Central memory CD4-positive, alpha-beta T cell (primary cell): ENCODE measurements around the gene CUL2.
"Not testable (repeated sequence)": the region's sequence is repeated elsewhere in the genome, so short reads cannot be mapped to it uniquely, and the experiment has no call there.

ENCODE experiments used
- DNase-seq: peaks from one replicate; pipeline ENCODE4 v3.0.0; 2022
- total RNA-seq, 3 experiments: gene quantifications; one replicate each; lab custom pipeline; 2026; lab: John Stamatoyannopoulos, UW

The CUL2 gene
- 66.9 to 97.6 (median 97.1) reads per million in 3 experiments for total RNA-seq

DNA sequence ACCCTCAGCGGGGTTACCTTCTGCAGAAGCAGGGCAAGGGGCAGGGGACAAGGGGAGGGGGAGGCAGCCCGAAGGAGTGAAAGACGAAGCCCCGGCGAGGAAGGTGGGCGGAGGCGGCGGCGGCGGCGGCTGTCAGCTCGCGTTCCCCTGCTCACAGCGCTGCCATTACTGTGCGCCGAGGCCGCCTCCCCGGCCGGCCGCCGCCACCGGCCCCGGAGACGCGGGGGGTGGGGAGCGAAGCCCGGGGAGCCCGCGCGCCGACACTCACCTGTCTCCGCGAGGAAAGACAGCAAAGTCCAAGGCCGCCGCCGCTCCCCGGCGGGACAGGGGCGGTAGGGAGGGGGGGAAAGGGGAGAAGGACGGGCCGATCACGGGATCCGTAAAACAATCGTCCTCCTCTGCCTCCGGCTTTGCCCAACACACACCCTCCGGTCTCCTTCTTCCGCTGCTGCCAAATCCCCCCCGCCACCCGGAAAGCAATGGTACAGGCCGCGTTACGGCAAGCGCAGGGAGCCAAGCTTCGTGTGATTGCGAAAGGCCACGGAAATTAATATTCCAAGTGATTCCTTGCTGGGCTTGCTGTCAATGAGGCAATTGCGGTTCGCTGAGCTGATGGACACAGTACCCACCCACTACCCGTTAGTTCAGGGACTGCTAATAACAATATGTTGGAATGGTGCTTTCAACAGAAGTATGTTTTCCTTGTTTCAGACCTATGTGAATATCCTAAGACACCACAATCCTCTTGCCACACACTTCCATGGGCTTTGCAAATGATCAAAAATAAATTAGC lies at the start of gene CUL2:
TSS of gene CUL2 (minus strand) at position 180 of the 793 bp plus-strand sequence. CDS start 19,024 bp downstream, outside the sequence.
- DNase-seq: peak; percentile 91

DNA sequence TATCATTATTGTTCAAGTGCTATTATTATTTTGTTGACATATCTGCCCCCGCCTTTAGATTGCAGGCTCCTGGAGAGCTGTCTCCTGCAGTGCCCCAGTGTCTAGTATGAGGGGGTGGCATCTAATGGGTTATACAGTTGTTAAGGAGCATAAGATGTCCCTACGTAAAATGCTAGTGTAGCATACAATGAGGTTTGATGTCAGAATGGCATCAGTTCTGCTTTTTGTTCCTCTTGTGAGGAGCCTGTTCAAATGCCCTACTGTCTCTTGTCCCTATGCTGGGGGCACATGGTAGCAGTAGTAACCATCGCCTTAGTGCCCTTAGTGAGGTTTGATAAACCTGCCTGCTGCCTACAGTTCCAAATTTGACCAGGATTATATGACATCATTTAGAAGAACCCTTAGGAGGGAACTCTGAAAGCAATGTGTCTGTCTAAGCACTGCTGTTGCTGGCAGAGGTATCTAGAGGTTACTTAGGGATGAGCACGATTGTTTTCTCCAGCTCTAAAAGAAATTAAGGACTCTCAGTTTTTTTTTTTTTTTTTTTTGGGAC lies 46.2 kb upstream of the CUL2 start:
- no peak for DNase-seq

DNA sequence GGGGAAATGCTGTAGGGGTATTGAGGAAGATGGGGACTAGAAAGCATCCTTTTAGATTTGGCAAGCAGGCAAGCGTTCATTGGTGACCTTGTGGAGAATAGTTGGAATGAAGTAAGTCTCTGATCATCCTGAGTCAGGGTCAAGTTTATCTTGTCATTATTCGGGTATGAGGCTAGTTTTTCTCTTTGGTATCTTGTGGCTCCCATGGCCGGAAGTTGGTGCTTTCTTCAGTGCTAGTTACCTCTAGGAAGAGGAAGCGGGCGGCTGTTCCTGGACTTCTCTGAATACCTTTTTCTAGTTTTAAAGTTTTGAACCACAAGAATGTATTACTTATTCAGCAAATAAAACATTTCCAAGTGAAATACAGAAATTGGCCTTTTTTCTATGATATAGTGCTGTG lies 45.7 kb upstream of the CUL2 start:
- DNase-seq: no peak

DNA sequence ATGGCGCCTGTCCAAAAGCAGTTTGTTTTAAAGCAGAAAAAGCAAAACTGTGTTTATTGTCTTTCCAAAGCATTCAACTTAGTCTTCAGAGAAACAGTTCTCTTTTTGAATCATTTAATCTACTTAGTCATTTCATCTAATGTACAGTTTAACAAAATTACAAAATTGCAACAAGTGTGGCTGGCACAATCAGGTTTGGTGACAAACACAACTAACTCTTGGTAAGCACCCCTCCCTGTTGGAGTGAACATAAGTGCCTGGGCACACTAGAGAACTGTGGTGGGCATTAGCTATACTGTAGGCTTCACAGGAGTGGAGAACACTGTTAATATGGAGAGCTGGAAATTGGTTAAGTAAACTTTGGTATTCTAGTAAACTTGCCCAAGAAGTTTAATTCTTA lies 43.4 kb upstream of the CUL2 start:
- DNase-seq: no peak

DNA sequence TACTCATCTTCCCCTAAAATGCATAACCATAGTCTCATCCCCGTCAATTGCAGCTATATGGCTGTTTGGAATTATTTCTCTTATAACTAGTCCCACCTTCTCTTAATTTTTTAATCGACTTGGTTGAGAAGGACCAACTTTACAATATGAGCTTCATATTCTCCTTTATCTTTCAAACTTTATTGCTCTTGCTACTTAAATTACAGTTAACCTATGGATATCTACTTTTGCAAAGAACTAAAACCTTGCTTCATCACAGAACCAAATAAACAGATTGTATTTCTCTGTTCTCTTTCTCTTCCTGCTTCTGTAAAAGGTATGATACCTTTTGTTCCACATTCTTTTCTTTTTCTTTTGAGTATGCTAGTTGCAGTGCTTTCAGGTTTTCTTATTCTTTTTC lies 42.6 kb upstream of the CUL2 start:
- no peak for DNase-seq

DNA sequence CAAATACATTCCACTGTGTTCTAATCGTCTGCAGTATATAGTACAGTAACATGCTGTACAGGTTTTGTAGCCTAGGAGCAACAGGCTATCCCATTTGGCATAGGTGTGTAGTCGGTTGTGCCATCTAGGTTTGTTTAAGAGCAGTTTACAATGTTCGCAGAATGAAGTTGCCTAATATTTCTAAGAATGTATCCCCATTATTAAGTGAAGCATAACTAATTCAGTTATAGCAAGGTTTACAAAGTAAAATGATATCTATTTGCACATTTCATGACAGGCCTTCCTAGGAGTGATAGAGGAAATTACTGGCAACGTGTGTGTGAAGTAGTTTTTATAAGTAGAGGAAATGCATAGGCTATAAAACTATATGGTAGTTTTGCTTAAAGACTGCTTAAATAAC lies 40.5 kb upstream of the CUL2 start:
- DNase-seq: no peak

DNA sequence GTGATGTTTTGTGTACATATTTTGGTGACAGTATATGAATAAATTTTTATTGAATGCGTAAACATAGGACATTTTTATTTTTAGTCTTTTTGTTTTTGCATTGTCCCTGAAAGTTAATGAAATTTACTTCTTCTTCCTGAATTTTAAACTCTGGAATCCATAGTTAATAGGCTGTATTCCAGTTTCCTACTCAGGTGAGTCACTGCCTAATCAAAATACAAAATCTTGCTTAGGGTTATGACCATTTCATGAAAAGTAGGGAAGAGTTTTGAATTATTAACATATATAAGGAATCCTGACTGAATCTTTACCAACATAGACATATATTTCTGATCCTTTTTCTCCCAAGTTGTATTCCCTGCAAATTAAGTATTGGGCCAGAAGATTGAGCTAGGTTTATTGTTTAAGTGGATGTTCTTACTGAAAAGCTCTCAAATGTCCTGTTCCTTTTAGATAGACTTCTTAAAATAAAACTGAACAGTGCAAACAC lies 39.1 kb upstream of the CUL2 start:
- DNase-seq: no peak

DNA sequence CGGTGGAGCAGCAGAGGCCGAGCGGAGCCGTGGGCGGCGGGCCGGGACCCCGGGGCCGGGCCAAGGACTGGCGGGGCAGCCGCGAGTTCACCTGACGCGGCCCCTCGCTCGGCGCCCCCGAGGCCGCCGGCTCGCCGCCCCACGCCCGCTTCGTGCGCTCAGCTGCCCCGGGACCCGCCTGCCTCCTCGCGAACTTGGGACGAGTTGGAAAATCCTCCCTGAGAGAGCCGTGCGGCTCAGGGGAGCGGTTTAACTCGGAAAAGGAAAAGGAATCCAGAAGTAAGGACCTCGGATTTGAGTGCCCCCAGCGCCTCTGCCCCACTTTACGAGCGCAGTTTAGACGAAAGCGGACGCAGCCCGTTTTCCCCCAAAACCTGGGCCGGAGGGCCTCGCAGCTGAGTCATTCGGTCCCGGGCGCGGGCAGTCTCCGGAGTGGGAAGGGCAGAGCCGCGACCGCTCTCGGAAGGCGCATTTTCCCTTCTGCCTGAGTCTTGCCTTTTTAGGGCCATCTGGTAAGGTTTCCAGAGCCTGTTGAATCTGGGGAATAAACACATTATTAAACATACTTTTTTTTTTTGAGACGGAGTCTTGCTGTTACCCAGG lies 37.2 kb upstream of the CUL2 start:
- DNase-seq: peak; percentile 61

DNA sequence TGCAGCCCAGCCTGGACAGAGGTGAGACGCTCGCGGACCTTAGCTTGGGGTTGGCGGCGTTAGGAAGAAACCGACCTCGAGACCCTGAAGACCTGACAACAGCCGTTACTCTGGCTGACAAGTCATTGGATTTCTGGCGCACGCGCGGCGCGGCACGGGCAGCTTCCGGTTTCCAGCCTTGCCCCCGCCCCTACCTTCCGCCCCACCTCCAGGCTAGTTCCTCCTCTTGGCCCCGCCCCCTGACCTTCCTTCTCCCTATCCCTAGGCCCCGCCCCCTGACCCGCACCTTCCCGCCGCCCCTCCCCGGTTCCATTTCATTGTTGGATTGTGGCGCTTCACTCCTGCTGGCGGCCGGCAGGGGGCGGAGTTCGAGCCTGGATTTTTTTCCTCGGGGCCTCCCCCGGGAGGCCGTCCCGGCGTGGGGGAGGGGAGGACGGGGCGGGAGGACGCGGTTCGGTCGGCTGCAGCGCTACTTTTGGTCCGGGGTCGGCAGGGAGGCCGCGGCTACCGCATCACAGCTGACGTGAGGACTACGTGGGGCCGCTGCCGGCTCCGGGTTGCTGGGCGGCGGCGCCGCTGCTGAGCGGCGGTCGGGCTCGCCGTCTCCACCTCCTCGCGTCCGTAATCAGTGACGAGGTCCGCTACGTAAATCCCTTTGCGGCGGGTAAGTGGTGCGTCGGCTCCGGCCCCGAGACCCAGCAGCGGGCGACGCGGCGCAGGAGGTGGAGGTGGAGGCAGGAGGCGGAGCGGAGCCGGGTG lies 36.6 kb upstream of the CUL2 start, which contains the start of gene CREM:
TSS of gene CREM (plus strand) at position 317 of the 759 bp plus-strand sequence. CDS start 10,990 bp downstream, outside the sequence.
- peak; percentile 99 for DNase-seq

DNA sequence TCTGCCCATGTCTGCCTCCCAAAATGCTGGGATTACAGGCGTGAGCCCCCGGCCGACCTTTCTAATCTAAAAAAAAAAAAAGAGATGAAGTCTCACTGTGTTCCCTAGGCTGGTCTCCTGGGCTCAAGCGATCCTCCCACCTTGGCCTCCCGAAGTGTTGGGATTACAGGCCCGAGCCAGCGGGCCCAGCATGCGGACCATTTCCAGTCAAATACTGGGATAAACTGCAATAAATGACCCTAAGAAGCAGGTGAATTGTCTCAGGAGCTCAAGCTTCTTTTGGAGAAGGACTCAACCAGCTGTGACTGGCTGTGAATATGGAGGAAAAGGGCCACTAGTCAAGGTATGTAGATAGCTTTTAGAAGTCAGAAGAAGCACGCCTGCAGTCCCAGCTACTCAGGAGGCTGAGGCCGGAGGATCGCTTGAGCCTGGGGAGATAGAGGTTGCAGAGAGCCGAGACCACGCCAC lies 36.0 kb upstream of the CUL2 start:
- DNase-seq: no peak

DNA sequence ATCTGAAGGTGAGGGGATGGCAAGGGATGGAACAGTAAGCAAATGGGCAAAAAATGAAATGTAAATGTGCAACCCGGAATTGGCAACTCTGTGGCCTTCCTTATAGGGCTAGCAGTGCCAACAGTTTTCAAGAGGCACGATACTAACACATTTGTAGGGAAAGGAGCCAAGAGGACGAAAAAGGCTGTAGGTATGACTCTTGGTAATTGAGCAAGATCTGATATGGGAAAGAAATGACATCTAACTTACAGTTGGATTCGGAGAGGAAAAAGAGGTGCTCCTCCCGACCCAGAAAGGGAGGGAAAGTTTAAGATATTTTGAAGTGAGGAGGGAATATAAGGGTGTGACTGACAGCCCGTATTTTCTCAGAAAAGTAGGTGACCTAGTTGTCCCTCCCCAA lies 34.4 kb upstream of the CUL2 start:
- no peak for DNase-seq

DNA sequence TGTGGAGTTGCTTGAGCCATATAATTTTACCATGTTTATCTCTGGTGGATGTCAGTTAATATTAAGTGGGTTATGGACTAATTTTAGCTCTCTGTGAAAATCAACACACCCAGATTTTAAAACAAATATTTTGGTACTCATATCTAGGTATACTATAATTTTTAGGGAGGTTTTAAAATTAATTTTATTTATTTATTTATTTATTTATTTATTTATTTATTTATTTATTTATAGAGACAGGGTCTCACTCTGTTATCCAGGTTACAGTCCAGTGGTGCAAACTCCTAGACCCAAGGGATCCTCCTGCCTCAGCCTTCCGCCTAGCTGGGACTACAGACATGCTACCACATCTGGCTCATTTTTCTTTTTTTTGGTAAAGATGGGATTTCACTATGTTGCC lies 29.2 kb upstream of the CUL2 start:
- DNase-seq: no peak

DNA sequence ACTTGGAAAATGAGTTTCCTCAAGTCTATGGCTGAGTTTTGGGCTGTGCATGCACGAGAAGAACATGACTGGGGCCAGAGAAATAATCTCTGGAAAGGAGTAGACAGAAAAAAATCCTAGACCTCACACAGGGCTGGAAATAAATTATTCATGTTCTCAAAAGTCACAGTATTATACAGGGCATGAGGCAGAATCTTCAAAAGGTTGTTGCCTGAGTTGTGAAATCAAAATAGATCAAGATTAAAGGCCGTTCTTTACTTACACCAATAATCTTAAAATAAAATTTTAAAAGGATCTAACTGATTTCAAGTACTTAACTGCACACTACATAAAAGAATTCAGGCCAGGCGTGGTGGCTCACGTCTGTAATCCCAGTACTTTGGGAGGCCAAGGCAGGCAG lies 22.4 kb upstream of the CUL2 start:
- DNase-seq: no peak

DNA sequence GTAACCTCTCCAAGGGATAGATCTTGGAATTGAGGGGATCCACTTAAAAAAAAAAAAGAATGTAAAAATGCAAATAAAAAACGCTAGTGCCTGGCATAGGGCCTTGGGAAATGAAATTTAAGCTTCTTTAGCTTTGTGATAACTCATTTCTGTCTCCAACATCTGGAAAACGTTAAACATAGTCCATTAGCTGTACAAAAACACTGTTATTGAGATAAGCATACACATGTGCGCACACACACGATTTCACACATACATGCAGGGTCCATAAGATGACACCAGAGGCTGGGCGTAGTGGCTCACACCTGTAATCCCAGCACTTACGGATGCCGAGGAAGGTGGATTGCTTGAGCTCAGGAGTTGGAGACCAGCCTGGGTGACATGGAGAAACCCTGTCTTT lies 13.7 kb upstream of the CUL2 start:
- no peak for DNase-seq

DNA sequence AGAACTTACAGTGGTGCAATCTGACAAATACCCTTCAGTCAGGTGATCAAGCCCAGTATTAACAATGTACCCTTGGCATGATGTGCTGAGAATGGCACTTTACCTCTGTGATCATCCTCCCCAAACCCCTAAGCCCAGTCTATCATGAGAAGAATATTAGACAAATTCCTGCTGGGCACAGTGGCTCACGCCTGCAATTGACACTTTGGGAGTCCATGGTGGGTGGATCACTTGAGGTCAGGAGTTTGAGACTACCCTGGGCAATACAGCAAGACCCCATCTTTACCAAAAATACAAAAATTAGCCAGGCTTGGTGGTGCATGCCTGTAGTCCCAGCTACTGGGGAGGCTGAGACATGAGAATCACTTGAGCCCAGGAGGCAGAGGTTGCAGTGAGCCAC lies 7.4 kb upstream of the CUL2 start:
- no peak for DNase-seq

DNA sequence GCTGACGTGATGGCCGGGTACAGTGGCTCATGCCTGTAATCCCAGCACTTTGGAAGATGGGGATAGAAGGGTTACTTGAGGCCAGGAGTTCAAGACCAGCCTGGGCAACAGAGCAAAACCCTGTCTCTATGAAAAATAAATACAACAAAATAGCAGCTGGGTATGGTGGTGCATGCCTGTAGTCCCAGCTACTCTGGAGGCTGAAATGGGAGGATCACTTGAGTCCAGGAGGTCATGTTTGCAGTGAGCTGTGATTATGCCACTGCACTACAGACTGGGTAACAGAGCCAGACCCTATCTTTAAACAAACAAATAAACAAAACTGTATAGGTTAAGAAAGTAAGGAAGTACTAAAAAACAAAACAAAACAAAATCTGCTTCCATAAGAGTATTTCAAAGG lies 6.2 kb upstream of the CUL2 start:
- DNase-seq: no peak

DNA sequence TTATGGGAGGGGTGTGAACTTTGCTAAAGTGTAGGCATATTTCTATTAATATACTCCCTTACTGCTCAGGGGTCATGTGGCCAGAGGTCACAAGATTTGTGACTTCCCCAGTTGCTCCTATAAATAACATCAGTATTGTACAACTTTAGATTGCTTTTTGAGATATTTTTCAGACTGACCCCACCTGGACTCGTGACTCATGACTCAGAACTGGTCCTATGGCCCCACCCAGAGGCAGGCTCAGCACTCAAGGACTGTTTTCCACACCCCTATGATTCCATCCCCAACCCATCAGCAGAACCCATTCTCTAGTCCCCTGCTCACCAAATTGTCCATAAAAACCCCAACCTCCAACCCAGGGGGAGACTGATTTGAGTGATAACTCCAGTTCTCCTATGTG lies 2.7 kb upstream of the CUL2 start:
- DNase-seq: no peak

DNA sequence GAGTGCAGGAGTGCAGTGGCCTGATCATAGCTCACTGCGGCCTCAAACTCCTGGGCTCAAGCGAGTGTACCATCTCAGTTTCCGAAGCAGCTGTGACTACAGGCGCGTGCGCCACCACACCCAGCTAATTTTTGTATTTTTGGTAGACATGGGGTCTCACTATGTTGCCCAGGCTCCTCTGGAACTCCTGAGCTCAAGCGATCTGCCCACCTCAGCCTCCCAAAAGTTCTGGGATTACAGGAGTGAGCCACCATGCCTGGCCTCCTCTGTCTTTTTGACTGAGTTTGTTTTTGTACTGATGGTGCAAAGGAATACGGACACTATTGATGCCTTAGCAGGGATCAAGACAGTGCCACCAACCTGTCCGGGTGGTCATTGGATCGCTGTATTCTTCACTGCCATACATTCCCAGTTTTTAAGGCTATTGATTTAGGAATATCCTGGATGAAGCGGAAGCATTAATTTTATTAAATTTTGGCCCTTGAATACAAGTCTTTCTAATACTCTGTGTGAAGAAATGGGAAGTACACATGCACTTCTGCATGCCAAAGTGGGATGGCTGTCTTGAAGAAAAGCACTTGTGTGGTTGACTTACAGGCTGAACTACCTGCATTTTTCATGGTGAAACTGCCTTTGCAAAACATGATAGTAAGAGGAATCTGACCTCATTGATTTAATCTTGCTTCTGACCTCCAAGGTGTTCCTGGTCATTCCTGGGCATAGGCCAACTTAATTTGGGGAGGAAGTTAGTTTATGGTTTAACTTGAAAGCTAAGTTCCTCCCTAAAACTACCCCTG lies 2.1 kb upstream of the CUL2 start:
- DNase-seq: no peak

DNA sequence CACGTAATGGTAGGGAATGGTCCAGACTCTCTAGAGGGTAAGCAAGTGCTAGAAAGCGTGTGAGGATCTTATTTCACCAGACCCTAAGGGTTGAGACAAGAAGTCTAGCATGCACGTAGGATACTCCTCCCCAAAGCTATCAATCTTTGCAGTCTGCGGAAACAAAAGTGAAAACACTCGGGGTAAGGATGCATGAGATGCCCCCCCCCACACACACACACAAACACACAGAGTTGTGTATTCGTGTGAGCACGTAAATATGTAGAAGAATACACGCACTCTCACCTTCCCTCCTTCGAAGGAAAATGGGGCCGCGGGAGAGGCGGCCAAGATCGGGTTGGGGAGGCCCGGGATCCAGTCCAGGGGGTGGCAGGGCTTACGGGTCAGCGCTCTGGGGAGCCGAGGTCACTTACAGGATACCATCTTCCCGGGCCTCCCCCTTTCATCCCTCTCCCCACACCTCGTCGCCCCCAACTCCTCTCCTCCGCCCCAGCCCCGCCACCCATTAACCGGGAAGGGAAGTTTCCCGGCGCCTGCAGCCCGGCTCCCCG lies 455 bp downstream of the CUL2 start:
- peak; percentile 7 for DNase-seq

DNA sequence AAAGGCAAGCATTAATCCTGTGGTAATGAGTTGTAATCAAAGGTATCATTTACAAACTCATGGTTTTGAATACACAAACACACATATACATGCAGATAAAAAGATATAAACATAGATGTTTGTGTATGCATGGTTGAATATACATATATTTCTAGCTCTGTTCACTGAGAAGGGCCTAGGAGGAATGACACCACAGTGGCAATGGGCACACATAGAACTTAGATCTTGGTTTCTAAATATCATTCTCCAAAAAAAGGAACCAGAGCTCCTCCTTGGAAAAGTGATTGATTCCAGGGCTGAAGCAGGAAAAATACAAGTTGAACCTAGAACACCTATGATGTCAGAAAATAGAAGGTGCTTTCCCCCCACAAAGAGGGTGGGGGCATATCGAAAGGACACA lies 6.9 kb downstream of the CUL2 start:
- DNase-seq: no peak

DNA sequence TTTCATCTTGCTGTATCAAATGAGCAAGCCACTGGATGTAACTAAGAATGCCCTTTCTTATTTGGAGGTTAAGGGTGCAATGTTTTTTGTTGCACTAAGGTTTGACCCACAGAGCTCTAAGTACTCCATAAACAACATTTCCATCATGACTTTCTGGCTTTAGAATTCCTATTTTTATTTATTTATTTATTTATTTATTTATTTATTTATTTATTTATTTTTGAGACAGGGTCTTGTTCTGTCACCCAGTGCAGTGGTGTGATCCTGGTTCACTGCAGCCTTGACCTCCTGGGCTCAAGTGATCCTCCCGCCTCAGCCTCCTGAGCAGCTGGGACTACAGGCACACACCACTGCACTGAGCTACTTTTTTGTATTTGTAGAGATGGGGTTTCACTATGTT lies 9.9 kb downstream of the CUL2 start:
- not testable (repeated sequence) for DNase-seq

DNA sequence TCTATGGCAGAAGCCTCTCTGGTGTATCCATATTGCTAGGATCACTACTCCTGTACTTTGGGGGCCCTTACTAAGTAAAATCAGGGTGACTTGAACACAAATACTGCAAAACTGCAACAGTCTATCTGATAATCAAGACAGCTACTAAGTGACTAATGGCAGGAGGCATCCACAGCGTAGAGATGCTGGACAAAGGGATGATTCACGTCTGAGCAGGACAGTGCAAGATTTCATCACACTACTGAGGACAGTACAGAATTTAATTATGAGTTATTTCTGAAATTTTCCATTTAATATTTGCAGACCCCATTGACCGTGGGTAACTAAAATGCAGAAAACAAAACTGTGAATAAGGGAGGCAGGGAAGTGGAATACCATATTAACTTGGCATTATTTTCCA lies 10.4 kb downstream of the CUL2 start:
- DNase-seq: no peak
